ENCODE results near the gene OAT.
A peak's percentile ranks its signal among the peaks of the same experiment; 100 is the strongest.

OAT gene

GRCh38 chr10:124423813-124424212, 5.1 kb upstream of the OAT start:
- H3K4me3 Mint-ChIP-seq, result no peak overlapping the region
- peaks cover 8% of the 10 kb centered on the region for H3K4me1 Mint-ChIP-seq
- ATAC-seq (no peak), DNase-seq (no peak)
- peaks cover 51% of the 10 kb centered on the region for H3K27me3 Mint-ChIP-seq
- H3K27ac Mint-ChIP-seq, result no peak overlapping the region
- H3K9me3 Mint-ChIP-seq, result no peaks in the 10 kb centered on the region

- no peak overlapping the region for H3K27ac Mint-ChIP-seq
- no peak overlapping the region for H3K4me3 Mint-ChIP-seq
- ATAC-seq, result no peak
Measured at GRCh38 chr10:124422742-124423141, 4.0 kb upstream of the OAT start.

GRCh38 chr10:124420254-124420653, 1.5 kb upstream of the OAT start:
- H3K27ac Mint-ChIP-seq, result no peak overlapping the region
- peaks cover 22% of the 10 kb centered on the region for H3K4me1 Mint-ChIP-seq
- ATAC-seq (no peak), DNase-seq (no peak)
- no peaks in the 10 kb centered on the region for H3K9me3 Mint-ChIP-seq
- H3K4me3 Mint-ChIP-seq, result no peak overlapping the region
- peaks cover 35% of the 10 kb centered on the region for H3K27me3 Mint-ChIP-seq

More at GRCh38 chr10:124422742-124423141, 4.0 kb upstream of the OAT start:
- DNase-seq, result no peak
- Mint-ChIP-seq H3K9me3 (no peaks in the 10 kb centered on the region), H3K4me1 (peaks cover 11% of the 10 kb centered on the region), H3K27me3 (peaks cover 44% of the 10 kb centered on the region)

GRCh38 chr10:124419635-124420034, 912 bp upstream of the OAT start:
- Mint-ChIP-seq H3K27me3 (peaks cover 35% of the 10 kb centered on the region), H3K27ac (no peak overlapping the region)

GRCh38 chr10:124417895-124418725, 613 bp downstream of the OAT start:
- Mint-ChIP-seq H3K4me3 (peak overlapping the region; percentile 87 to 88), H3K27me3 (peaks cover 26% of the 10 kb centered on the region), H3K9me3 (no peaks in the 10 kb centered on the region), H3K27ac (peak overlapping the region; percentile 12 to 82), H3K4me1 (peaks cover 22% of the 10 kb centered on the region)
- peak; percentile 60 for ATAC-seq
- DNase-seq, result peak; percentile 60 to 61

More at GRCh38 chr10:124419635-124420034, 912 bp upstream of the OAT start:
- H3K4me3 Mint-ChIP-seq, result peak overlapping the region; percentile 87 to 88
- peaks cover 22% of the 10 kb centered on the region for H3K4me1 Mint-ChIP-seq
- no peaks in the 10 kb centered on the region for H3K9me3 Mint-ChIP-seq
- ATAC-seq, result no peak
- DNase-seq, result peak in 1 of 2 donors; percentile 14

- peak overlapping the region; percentile 35 to 39 for H3K4me3 Mint-ChIP-seq
- H3K27me3 Mint-ChIP-seq, result peaks cover 18% of the 10 kb centered on the region
- no peak for DNase-seq
- peaks cover 22% of the 10 kb centered on the region for H3K4me1 Mint-ChIP-seq
- no peaks in the 10 kb centered on the region for H3K9me3 Mint-ChIP-seq
- no peak for ATAC-seq
- H3K27ac Mint-ChIP-seq, result no peak overlapping the region
Measured at GRCh38 chr10:124416733-124417132, 2.0 kb downstream of the OAT start.

GRCh38 chr10:124415210-124415609, 3.5 kb downstream of the OAT start:
- ATAC-seq (no peak), DNase-seq (no peak)
- H3K9me3 Mint-ChIP-seq, result no peaks in the 10 kb centered on the region
- H3K4me3 Mint-ChIP-seq, result no peak overlapping the region
- no peak overlapping the region for H3K27ac Mint-ChIP-seq
- peaks cover 22% of the 10 kb centered on the region for H3K4me1 Mint-ChIP-seq
- H3K27me3 Mint-ChIP-seq, result peaks cover 10% of the 10 kb centered on the region

GRCh38 chr10:124414076-124414475, 4.6 kb downstream of the OAT start:
- peaks cover 16% of the 10 kb centered on the region for H3K4me1 Mint-ChIP-seq
- no peak for ATAC-seq

GRCh38 chr10:124409696-124410095, 9.0 kb downstream of the OAT start:
- no peaks in the 10 kb centered on the region for H3K27me3 Mint-ChIP-seq
- H3K9me3 Mint-ChIP-seq, result no peaks in the 10 kb centered on the region
- ATAC-seq (no peak), DNase-seq (no peak)
- H3K4me1 Mint-ChIP-seq, result no peaks in the 10 kb centered on the region
- no peak overlapping the region for H3K27ac Mint-ChIP-seq
- no peak overlapping the region for H3K4me3 Mint-ChIP-seq

More at GRCh38 chr10:124414076-124414475, 4.6 kb downstream of the OAT start:
- no peaks in the 10 kb centered on the region for H3K9me3 Mint-ChIP-seq
- H3K27ac Mint-ChIP-seq, result no peak overlapping the region
- H3K4me3 Mint-ChIP-seq, result no peak overlapping the region
- DNase-seq, result no peak
- H3K27me3 Mint-ChIP-seq, result peaks cover under 1% of the 10 kb centered on the region

- H3K27ac Mint-ChIP-seq, result no peak overlapping the region
- H3K4me1 Mint-ChIP-seq, result peaks cover 9% of the 10 kb centered on the region
- DNase-seq (no peak), ATAC-seq (no peak)
- H3K4me3 Mint-ChIP-seq, result no peak overlapping the region
- H3K27me3 Mint-ChIP-seq, result no peaks in the 10 kb centered on the region
- H3K9me3 Mint-ChIP-seq, result no peaks in the 10 kb centered on the region
Measured at GRCh38 chr10:124408357-124408756, 10.4 kb downstream of the OAT start.

- DNase-seq (no peak), ATAC-seq (no peak)
- Mint-ChIP-seq H3K27me3 (no peaks in the 10 kb centered on the region), H3K4me1 (peaks cover 12% of the 10 kb centered on the region), H3K4me3 (no peak overlapping the region), H3K27ac (peak overlapping the region; percentile 34 to 50), H3K9me3 (no peaks in the 10 kb centered on the region)
Measured at GRCh38 chr10:124407456-124407855, 11.3 kb downstream of the OAT start.

- peak; percentile 98 for ATAC-seq
- DNase-seq, result peak; percentile 21 to 25
Measured at GRCh38 chr10:124403548-124403947, 15.2 kb downstream of the OAT start.

GRCh38 chr10:124402273-124402672, 16.4 kb downstream of the OAT start:
- peaks cover 12% of the 10 kb centered on the region for H3K4me1 Mint-ChIP-seq
- DNase-seq (no peak), ATAC-seq (no peak)
- H3K27ac Mint-ChIP-seq, result no peak overlapping the region
- H3K9me3 Mint-ChIP-seq, result no peaks in the 10 kb centered on the region
- no peak overlapping the region for H3K4me3 Mint-ChIP-seq
- H3K27me3 Mint-ChIP-seq, result no peaks in the 10 kb centered on the region

More at GRCh38 chr10:124403548-124403947, 15.2 kb downstream of the OAT start:
- peaks cover 12% of the 10 kb centered on the region for H3K4me1 Mint-ChIP-seq
- no peak overlapping the region for H3K4me3 Mint-ChIP-seq
- H3K27ac Mint-ChIP-seq, result no peak overlapping the region
- H3K9me3 Mint-ChIP-seq, result no peaks in the 10 kb centered on the region
- H3K27me3 Mint-ChIP-seq, result no peaks in the 10 kb centered on the region

- H3K27ac Mint-ChIP-seq, result no peak overlapping the region
- H3K4me3 Mint-ChIP-seq, result no peak overlapping the region
- no peak for ATAC-seq
- no peaks in the 10 kb centered on the region for H3K9me3 Mint-ChIP-seq
- H3K27me3 Mint-ChIP-seq, result no peaks in the 10 kb centered on the region
- DNase-seq, result no peak
- H3K4me1 Mint-ChIP-seq, result peaks cover 12% of the 10 kb centered on the region
Measured at GRCh38 chr10:124401633-124402032, 17.1 kb downstream of the OAT start.

- ATAC-seq (no peak), DNase-seq (no peak)
- Mint-ChIP-seq H3K27me3 (no peaks in the 10 kb centered on the region), H3K27ac (peak overlapping the region in 1 of 2 donors; percentile 4), H3K9me3 (no peaks in the 10 kb centered on the region), H3K4me1 (peaks cover 3% of the 10 kb centered on the region), H3K4me3 (no peak overlapping the region)
Measured at GRCh38 chr10:124394583-124394982, 24.1 kb downstream of the OAT start.

- Mint-ChIP-seq H3K4me3 (no peak overlapping the region), H3K27ac (no peak overlapping the region), H3K4me1 (peaks cover 6% of the 10 kb centered on the region), H3K27me3 (no peaks in the 10 kb centered on the region), H3K9me3 (no peaks in the 10 kb centered on the region)
- DNase-seq (no peak), ATAC-seq (no peak)
Measured at GRCh38 chr10:124392626-124393342, 25.9 kb downstream of the OAT start.
